22Rv1 (cell line): ENCODE measurements around the gene LRRC8E.

Experiments used
- H3K27ac ChIP-seq: fragments of 450-650 bp; 2 replicates; pipeline ENCODE4 v1.5.1; 2017
- CTCF ChIP-seq: fragments of 450-650 bp; IDR thresholded peaks from 2 replicates; pipeline ENCODE4 v1.5.1; 2017; ENCODE audit warnings: mild to moderate bottlenecking
- ZFX ChIP-seq: fragments of 450-650 bp; IDR thresholded peaks from 2 replicates; pipeline ENCODE4 v1.6.1; 2017; ENCODE audit warnings: antibody characterized with exemption, borderline replicate concordance

Gene LRRC8E

GRCh38 chr19:7860714-7861618, 27.3 kb upstream of the LRRC8E start:
- H3K27ac ChIP-seq: no peak overlapping the region
- no peak for TF ChIP-seq ZFX
- no peak for TF ChIP-seq CTCF

- TF ChIP-seq ZFX (no peak), CTCF (peak; percentile 38)
- H3K27ac ChIP-seq: no peak overlapping the region
These were observed 26.5 kb upstream of the LRRC8E start for GRCh38 chr19:7861619-7862412.

GRCh38 chr19:7862413-7862951, 25.8 kb upstream of the LRRC8E start:
- no peak for TF ChIP-seq ZFX
- TF ChIP-seq CTCF: no peak
- H3K27ac ChIP-seq: no peak overlapping the region

- H3K27ac ChIP-seq: no peak overlapping the region
- TF ChIP-seq CTCF (no peak), ZFX (no peak)
These were observed 24.9 kb upstream of the LRRC8E start for GRCh38 chr19:7863157-7863970.

- TF ChIP-seq ZFX (no peak), CTCF (no peak)
- H3K27ac ChIP-seq: no peak overlapping the region
These were observed 24.2 kb upstream of the LRRC8E start for GRCh38 chr19:7863971-7864689.

GRCh38 chr19:7864690-7865074, 23.6 kb upstream of the LRRC8E start:
- H3K27ac ChIP-seq: no peak overlapping the region
- TF ChIP-seq CTCF: no peak
- no peak for TF ChIP-seq ZFX
